ENCODE data around the gene SEMA4A.
"Not testable (repeated sequence)": the region's sequence is repeated elsewhere in the genome, so short reads cannot be mapped to it uniquely, and the experiment has no call there.

SEMA4A gene

DNA sequence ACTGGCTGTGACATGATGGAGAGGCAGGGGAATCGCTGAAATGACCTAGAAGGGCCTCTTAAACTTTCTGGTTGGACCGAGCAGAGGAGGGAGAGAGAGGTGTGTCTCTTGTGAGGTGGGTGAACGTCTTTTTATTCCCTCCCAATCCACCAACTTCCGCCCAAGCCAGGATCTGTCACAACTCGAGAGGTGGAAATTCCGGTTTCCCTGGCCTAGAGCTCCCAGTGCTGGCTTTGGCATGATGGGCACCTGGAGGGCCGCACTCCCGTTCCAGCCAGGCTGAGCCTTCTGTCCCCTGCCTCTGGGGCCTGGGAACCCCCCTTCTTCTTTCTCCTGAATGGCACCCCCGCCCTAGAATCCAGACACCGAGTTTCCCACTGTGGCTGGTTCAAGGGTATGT is at the start of gene SEMA4A:
TSS of gene SEMA4A (plus strand) at position 224 of the 400 bp plus-strand sequence. CDS start 994 bp downstream, outside the sequence.
- peak; percentile 73 for DNase-seq (ENCODE audit: low spot score)

DNA sequence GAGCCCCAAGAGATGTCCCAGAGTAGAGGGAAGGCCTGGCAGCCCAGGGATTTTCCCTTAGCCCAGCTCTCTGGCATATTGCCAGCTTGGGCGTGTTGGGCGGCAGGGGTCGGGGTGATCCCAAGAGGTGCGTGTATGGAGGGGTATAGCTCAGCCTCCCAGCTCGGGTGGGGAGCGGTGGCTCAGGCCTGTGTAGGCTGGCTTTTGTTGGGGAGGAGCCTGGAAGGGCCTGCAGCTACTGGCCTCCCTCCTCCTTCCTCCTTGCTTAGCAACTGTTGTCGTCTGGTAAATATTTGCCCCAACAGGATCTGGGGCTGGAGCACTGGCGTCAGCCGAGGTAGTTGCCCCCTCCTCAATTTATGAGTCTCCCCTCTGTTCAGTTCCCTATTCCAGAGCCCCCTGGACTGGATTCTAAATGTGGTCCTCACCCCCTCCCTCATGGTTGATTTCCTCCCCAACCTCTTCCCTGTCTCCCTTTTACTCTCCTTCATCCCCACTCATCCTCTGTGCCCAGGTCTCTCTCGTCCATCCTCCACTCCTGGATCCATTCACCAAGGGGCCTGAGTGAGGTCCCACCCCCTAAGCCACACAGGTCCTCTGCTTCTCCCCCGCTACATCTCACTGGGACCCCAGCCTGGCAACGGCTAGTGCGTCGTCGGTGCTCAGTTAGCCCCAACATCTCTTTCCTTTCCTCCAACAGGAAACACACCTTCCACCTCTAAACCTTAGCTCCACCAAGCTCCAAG is 49.1 kb upstream of the SEMA4A start:
- DNase-seq (ENCODE audit: low spot score), result no peak

DNA sequence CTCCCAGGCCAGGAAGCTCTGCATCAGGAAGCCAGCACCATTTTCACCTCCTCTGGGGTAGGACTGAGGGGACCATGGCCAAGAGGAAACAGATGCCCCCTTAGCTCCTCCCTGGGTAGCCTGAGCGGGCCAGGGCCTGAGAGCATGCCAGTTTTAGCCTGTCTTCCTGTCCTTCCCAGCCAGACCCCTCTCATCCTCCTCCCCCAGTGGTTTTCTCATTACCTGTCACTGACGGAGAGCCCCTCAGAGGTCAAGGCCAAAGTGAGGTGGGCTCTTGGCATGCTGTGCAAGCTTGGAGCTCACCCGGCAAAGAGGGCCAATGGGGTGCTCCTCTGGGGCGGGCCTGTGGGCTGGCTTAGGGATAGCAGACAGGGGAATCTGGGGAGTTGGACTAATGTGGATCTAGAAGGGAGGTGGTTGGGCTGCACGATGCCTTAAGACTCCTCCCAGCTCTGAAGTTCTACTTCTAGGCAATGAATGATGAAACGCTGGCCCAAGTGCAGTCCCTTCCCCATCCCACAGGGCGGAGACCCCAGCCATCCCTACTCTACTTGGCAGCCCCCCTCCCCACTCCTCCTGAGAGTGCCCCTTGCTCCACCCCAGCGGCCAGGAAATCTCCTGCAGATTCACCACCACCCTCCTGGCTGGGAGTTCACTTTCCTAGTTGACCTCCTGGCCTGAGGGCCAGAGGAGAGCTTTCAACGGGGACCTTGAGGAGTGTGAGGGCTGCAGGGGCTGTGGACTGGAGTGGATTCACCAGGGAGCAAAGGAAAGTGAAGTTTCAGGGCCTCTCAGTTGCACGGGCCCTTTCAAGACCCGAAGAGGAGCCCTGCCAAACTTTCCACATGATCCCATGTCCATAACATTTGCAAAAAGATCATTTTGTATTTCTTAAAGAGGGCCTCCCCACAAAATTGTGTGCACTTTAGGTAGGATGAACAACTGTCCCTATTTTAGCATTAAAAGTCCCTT is 48.2 kb upstream of the SEMA4A start:
- peak; percentile 61 for DNase-seq (ENCODE audit: low spot score)

DNA sequence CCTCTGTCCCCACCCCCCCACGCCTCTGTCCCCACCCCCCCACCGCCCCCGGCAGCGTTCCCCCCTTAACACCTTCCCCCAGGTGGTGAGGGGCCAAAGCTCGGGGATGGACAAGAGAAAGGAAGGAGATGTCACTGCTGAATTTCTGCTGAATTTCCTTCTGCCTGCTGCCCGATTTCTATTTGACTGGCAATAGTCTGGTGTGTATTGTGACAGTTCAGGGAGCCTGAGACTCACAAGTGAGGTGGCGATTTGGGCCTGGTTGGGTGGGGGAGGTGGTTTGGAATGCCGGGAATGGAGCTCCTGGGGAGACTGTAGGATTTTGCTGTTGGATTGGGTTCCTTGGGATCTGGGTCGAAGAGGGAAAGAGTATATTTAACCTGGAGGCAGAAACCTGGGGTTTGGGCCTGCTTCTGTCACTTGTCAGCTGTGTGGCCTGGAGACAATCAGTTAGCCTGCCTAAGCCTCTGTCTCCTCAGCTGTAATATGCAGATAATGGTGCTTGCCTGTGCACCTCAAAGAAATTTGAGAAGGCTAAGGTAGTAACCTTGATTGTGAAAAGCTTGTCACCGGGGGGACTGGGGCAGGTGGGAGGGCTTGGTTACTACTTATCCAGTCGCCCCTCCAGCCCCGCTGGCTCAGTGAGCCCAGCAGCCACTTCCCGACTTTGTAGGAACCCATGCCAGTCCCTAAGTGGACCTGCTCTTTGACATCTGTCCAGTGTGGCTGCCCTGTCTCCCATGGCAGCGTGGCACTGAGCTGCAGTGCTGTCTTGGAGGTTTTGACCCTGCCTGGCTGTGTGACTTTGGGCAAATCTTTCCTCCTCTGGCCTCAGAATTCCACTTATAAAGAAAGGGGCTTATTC is 46.5 kb upstream of the SEMA4A start:
- peak; percentile 69 for DNase-seq (ENCODE audit: low spot score)

DNA sequence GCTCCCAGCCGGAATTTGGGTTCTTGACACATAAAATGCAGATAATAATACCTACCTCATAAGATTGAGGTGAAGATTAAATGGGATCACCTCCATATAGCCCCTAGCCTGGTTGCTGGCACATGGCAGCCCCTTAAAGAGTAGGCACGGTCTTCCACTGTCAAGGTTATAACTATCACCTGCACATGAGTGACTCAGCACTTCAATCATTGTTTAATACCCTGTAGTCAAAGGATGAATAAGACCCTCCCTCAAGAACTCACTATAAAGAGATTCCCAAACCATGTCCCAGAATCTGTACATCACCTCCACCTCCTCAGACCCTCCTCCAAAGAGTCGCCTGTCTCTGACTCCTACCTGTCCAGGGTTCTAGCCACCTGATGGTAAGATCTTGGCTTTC is 45.3 kb upstream of the SEMA4A start:
- DNase-seq (ENCODE audit: low spot score), result no peak

DNA sequence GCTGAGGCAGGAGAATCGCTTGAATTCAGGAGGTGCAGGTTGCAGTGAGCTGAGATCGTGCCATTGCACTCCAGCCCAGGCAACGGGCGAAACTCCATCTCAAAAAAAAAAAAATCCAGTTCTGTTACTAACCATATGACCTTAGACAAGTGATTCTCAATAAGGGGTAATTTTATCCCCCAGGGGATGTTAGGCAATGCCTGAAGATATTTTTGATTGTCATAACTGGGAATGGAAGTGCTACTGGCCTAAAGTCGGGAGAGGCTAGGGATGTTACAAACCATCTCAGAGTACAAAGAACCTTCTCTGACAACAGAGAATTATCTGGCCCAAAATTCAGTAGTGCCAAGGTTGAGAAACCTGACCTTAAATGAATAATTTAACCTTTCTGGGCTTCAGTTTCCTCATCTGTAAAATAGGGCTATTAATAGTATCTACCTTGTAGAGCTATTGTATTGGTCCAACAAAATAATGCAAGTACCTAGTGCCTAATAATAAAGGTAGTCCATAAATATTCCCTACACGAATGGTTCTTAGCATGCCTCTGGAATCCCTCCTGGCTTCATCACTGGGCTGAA is 44.6 kb upstream of the SEMA4A start:
- no peak for DNase-seq (ENCODE audit: low spot score)

DNA sequence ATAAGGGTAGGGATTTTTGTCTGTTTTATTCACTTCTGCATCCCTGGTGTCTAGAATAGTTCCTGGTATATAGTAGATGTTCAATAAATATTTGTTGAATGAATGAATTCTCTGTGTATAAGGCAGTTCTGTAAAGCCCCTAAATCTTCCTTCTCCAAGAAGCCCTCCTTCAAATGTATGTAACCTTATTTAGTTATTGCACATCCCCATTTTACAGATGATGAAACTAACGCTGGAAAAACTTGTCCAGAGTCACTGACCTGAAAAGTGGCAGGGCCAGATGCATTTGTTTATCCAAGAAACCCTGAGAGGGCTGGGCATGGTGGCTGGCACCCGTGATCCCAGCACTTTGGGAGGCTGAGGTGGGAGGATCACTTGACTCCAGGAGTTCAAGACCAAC is 43.1 kb upstream of the SEMA4A start:
- DNase-seq (ENCODE audit: low spot score), result no peak

DNA sequence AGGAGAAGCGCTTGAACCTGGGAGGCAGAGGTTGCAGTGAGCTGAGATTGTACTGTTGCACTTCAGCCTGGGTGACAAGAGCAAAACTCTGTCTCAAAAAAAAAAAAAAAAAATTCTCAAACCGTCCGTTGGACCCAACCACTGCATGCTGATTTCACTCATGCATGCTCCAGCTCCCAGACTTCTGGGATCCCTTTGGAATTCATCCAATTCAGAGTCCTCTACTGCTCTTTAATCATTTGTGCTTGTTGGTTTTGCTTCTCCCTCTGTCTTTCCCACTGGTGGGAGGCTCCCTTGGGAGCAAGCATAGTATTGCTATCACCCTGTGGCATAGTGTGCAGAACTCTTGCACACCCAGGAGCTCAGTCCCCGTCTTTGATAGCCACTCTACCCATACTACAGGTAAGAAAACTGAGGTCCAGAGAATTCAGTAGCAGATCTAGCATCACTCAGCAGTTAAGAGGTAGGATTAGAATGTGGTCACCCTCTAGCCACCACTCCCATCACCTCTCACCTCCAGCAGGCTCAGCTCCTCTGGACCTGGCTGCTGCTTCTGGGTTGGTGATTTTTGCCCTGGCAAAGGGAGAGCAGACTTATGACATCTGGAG is 41.9 kb upstream of the SEMA4A start:
- no peak for DNase-seq (ENCODE audit: low spot score)

DNA sequence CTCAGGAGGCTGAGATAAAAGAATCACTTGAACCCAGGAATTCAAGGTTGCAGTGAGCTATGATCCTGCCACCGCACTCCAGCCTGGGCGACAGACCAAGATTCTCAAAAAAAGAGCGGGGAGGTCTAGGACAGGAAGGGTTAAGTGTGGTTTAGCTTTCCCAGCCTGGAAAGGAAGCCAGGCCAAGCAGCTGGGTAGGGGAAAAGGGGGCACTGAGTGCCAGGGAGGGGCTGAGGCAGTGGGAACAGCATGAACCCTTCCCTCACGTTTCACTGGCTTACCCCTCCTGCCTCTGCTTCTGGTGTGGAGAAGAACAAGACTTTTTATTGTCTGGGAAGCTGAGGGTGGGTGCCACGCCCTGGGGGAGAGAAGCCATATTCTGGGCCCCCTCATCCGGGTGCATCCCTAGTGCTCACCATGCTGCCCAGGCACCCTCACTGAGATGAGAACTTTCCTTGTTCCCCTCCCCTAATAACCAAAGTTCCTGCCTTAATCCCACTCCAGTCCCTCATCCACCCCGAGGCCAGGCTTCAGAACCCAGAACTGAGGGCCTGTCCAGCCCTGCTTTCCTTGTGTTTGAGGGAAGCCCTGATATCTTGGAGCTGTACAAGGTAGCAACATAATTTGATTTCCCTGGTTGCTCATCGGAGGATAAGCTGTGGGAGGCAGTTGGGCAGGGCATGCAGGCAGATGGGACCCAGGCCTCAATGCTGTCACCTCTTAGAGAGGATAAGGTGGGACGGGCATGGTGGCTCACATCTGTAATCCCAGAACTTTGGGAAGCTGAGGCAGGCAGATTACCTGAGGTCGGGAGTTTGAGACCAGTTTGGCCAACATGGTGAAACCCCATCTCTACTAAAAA is 40.9 kb upstream of the SEMA4A start:
- DNase-seq (ENCODE audit: low spot score), result no peak

DNA sequence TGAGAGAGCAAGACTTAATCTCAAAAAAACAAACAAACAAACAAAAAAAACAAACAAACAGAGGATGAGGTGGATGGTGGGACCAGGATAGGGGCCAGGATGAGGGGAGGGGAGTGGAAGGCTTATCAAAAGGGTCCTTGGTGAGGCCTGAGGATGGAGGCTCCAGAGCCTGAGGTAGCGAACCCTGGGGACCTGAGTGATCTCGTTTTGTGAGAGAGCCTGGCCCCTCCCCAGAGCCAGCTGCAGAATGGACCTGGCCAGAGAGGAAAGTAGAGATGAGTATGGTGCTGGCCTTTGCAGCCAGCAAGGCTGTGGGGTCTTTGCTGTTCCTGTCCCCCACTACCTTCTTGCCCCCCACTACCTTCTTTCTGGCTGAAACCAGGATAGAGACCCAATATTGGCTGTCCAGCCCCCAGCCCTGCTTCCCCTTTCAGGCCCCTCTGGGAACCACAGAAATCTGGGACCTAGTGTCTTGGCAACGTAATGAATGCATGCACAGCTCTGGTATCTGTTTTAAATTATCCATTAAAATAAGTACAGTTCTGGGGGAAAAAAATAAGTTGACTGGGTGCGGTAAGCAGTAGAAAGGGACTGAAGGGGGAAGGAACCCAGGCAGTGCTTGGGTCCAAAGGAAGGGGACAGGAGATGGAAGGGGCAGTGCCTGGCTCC is 40.0 kb upstream of the SEMA4A start:
- no peak for DNase-seq (ENCODE audit: low spot score)

DNA sequence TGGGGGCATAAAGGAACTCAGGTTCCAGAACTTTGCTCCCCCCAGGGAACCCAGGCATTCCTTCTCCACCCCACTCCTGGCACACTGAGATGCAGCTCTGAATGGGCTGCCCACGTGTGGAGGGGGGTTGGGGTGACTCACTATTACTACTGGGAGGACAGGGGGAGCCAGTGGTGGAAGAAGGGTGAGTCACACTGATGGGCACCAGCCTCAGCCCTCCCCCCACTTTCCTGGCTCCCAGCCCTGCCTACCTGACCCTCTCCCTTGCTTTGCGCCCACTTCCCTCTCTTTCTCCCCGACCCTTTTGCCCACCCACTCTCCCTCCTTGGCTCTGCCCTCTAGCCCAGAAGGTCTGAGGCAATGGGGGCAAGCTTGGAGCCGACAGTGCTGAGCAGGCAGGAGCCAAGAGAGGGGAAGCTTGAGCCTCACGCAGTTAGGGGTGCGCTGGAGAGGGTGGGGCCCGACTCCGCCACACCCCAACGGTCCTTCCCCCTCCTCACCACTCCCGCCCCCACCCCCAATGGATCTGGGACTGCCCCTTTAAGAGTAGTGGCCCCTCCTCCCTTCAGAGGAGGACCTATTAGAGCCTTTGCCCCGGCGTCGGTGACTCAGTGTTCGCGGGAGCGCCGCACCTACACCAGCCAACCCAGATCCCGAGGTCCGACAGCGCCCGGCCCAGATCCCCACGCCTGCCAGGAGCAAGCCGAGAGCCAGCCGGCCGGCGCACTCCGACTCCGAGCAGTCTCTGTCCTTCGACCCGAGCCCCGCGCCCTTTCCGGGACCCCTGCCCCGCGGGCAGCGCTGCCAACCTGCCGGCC is 39.1 kb upstream of the SEMA4A start, which contains the start of gene LMNA:
TSS of gene LMNA (plus strand) at position 611 of the 818 bp plus-strand sequence. CDS start 208 bp downstream, outside the sequence.
- DNase-seq (ENCODE audit: low spot score), result peak; percentile 84

DNA sequence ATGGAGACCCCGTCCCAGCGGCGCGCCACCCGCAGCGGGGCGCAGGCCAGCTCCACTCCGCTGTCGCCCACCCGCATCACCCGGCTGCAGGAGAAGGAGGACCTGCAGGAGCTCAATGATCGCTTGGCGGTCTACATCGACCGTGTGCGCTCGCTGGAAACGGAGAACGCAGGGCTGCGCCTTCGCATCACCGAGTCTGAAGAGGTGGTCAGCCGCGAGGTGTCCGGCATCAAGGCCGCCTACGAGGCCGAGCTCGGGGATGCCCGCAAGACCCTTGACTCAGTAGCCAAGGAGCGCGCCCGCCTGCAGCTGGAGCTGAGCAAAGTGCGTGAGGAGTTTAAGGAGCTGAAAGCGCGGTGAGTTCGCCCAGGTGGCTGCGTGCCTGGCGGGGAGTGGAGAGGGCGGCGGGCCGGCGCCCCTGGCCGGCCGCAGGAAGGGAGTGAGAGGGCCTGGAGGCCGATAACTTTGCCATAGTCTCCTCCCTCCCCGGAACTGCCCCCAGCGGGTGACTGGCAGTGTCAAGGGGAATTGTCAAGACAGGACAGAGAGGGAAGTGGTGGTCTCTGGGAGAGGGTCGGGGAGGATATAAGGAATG is 38.4 kb upstream of the SEMA4A start:
- DNase-seq (ENCODE audit: low spot score), result peak; percentile 67

DNA sequence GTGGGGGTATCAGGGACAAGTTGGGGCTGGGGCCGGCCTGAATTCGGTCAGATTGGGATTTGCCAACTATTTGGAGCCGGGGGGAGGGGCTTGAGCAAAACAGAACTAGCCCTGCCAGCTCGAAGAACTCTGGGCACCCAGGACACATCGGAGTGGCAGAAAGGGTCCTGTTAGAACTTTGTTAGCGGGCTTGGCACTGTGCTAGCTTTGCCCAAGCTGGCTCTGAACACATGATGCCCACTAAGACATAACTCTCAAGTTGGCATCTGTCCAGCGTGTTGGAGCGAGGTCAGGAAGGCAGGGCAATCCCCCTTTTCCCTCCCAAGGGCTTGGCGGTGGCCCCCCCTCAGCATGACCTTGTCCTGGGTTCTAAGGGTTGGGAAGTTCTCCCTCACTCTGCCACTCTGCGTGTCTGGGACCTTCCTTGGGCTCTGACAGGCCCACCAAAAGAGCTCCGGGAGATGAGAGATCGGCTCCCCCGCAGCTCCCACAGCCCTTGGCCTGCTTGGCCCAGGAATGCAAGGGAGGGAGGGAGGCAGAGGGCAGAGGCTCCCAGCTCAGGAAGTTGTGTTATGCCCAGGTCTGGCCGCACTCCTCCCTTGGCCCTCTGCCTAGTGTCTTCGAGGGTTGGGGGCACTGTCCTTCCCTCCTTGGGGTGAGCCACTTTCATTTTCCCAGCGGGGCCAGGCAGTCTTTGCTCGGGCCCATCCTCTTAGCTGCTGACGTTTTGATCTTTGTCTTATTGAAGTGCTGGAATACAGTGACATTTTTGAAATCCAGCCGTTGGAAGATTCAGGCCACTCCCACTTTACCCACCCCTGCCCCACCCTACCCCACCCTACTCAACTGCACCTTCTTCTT is 37.6 kb upstream of the SEMA4A start:
- peak; percentile 67 for DNase-seq (ENCODE audit: low spot score)

DNA sequence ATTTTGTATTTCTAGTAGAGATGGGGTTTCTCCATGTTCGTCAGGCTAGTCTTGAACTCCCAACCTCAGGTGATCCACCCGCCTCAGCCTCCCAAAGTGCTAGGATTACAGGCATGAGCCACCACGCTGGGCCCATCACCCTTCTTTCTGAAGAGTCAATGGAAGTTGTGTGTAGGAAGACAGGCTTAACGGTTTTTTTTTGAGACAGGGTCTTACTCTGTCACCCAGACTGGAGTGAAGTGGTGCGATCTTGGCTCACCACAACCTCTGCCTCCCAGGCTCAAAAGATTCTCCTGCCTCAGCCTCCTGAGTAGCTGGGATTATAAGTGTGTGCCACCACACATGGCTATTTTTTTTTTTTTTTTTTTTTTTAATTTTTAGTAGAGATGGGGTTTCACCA is 36.7 kb upstream of the SEMA4A start:
- DNase-seq (ENCODE audit: low spot score), result not testable (repeated sequence)

DNA sequence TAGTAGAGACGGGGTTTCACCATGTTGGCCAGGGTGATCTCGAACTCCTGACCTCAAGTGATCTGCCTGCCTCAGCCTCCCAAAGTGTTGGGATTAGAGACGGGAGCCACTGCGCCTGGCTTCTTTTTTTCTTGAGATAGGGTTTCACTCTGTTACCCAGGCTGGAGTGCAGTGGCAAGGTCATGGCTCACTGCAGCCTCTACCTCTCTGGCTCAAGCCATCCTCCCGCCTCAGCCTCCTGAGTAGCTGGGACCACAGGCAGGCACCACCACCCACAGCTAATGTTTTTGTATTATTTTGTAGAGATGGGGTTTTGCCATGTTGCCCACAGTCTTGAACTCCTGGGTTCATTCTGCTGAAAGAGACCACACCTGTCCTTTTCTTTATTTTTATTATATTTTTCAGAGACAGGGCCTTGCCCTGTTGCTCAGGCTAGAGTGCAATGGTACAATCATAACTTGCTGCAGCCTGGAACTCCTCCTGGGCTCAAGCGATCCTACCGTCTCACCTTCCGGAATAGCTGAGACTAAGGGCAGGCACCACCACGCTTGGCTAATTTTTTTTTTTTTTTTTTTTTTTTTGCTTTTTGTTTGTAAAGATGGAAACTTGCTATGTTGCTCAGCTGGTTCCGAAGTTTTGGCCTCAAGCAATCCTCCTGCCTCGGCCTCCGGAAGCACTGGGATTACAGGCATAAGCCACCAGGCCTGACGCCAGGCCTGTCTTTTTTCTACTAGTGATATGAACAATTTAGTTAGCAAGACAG is 35.8 kb upstream of the SEMA4A start:
- DNase-seq (ENCODE audit: low spot score), result no peak

DNA sequence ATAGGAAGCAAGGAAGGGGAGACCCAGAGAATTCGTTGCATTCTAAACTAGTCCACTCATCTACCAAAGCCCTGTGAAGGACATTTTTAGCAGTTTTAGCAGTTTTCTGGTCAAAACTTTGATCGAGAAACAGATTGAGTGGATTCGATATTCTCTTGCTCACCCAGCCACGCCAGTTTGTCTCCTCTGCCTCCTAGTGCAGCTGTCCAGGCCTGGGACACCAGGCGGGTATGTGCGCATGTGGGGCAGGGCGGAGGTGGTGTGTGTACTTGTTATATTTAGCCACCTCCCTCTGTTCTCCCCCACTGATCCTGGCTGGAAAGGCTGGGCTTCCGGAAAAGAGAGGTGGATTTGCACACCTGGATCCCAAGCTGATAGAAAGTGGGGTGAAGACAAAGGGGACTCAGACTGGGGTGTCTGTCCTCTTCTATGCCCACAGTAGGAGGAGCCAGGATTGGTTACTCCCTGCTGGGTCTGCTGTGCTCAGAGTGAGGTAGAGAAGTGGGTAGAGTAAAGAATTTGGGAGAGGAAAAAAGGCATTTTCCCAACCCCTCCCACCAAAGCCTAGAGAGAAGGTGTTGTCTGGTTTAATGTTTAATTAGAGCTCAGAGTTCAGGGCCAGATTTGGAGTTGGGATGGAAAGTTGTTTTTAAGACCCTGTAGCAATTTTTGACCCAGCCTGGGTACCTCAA is 35.1 kb upstream of the SEMA4A start:
- DNase-seq (ENCODE audit: low spot score), result no peak

Measured in iPS-NIHi11 (cell line).